Stimulated activated CD4-positive, alpha-beta T cell treated with anti-CD3 and anti-CD28 coated beads, Interleukin-4, amount 100 ng/mL, for 48 hours (primary cell): Measurements from ENCODE around the gene RNF225.
"Not testable (repeated sequence)": the region's sequence is repeated elsewhere in the genome, so short reads cannot be mapped to it uniquely, and the experiment has no call there.

Source experiments
- DNase-seq, 2 donors: peaks; one replicate each; pipeline ENCODE4 v3.0.0-alpha.2; 2020; ENCODE audit warnings: low read depth in 2 of 2

The RNF225 gene

DNA sequence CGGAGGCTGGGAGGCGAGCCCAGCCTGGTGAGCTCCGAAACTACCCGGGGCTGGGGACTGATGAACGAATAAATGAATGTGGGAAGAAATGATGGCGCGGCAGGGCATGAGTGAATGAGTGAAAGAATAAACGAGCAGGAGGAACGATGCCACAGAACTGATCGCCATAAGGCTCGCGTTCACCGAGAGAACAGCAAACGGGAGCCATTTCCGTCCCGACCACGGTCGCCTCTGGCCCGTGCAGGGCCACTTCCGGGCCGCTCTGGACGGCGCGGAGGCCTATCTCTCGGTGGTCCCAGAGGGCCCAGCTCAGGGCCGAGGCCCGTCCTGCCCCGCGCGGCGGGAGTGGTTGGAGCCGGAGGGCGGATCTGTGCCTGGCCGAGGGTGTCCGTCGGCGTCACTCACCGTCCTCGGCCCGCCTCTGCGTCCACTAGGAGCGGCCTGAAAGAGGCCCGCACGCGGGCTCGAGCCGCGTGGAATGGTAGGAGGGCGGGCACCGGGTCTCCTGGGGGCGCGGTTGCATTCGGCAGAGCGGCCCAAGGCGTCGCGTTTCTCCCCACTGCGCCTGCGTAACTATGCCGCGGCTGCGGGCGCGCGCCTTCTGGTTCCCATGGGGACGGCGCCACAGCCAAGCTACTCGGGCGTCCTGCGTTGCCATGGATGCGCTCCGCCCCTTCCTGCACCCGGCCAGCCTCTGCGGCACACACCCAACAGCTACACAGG lies 33.0 kb upstream of the RNF225 start, which contains the start of gene ZNF497:
Gene ZNF497, minus strand, starts transcription at position 480 of the 723 bp plus-strand sequence. CDS start 5,116 bp downstream, outside the sequence.
- DNase-seq: peak; percentile 95 to 96

DNA sequence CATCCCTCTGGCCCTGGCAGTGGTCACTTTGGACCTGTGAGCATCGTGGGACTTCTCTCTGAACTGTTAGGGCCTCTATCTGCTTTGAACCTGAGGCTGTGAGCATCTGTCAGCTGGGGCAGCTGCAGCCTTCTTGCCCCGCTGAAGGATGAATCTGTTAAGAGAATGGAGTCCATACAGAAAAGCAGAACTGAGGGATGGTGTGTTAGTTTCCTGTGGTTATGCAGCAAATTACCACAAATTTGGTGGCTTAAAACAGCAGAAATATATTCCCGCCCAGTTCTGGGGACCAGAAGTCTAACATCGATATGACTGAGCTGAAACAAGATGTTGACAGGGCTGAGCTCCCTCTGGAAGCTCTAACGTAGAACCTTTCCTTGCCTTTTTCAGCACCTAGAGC lies 31.3 kb upstream of the RNF225 start:
- DNase-seq: no peak

- no peak for DNase-seq
Observed at GRCh38 chr19:58366585-58367430, 28.6 kb upstream of the RNF225 start.

GRCh38 chr19:58367698-58368454 lies 27.6 kb upstream of the RNF225 start:
- no peak for DNase-seq

DNA sequence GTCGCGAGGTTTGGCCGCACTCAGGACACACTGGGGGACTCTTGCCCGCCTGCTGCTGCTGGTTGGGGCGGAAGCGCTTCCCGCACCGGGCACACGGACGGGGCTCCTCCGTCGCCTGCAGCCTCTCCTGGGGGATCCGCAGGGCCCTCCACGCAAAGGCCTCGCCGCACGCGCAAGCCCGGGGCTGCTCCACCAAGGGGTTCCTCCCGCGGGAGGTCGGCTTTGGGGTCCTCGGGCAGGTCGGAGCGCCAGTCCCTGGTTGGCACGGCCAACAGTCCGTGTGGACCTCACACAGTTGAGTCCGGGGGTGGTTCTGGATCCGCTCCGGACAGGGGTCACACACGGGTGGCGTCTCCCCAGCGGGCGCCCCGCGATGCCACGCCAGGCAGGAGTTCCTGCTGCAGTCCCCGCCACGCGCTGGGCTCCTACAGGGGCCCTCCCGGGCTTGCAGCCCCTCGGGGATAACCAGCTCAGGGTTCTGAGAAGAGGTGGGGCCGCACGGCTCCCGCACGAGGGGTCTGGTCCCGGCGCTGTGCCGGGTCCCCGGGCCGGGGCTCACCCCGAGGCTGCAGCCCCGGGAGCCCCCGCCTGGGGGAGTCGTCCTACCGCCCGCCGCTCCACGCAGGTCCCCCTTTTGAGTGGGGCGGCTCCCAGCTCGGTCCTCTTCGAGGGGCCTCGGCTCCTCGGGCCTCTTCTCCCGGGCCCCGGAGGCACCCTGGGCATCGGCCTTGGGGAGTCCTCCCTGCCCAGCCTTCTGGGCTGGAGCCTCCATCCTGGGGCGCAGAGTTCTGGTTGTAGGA lies 26.7 kb upstream of the RNF225 start:
- DNase-seq: no peak

DNA sequence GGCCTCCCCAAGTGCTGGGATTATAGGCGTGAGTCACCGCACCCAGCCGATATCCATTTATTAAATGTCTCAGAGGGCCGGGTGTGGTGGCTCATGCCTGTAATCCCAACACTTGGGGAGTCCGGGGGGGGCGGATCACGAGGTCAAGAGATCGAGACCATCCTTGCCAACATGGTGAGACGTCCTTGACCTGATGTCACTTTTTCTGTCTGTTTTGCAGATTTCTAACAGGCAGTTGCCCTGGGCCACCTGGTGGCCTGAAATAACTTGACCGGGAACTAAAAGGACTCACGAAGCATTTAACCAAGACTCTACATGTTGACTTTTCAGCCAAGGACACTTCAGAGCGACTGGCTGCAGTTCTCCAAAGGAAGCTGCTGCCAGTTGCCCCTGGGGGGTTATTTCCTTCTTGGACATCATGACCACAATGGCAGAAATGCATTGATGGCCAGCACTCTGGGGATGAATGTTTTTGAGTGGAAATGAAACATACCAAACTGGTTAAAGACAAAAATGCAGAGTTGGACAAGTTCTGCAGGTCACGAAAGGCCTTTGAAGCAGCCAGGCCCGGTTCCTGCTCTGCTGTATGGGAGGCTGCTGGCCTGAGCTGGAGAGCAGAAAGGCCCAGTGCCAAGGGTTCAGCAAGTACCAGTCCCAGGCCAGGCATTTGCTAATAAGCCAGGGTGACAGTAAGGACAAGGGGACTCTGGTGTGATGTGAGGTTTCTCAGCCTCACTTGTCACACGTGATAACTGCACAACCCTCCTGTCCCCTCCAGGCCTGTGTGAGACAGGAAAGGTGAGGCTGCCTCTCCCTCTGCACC lies 22.9 kb upstream of the RNF225 start:
- no peak for DNase-seq

- no peak for DNase-seq
Observed at GRCh38 chr19:58374200-58374599, 21.3 kb upstream of the RNF225 start.

- not testable (repeated sequence) for DNase-seq
Observed at GRCh38 chr19:58376724-58377123, 18.7 kb upstream of the RNF225 start.

DNA sequence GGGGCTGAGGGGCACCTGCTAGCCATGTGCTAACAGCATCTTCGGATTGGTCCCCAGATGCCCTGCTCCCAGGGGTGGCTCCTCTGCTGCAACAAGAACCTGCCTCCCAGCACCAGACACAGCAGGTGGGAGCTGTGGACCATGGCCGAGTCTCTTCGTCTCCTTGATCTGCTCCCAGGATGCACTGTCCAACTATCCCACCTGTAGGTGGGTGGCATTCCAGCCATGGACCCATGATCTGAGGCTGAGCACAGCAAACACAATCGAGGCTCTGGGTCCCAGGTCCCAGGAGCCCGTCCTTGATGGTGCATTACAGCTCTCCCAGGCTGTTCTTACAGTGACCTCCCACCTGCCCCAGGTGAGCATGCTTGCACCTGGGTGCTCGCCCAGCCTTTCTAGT lies 16.2 kb upstream of the RNF225 start:
- DNase-seq: no peak

DNA sequence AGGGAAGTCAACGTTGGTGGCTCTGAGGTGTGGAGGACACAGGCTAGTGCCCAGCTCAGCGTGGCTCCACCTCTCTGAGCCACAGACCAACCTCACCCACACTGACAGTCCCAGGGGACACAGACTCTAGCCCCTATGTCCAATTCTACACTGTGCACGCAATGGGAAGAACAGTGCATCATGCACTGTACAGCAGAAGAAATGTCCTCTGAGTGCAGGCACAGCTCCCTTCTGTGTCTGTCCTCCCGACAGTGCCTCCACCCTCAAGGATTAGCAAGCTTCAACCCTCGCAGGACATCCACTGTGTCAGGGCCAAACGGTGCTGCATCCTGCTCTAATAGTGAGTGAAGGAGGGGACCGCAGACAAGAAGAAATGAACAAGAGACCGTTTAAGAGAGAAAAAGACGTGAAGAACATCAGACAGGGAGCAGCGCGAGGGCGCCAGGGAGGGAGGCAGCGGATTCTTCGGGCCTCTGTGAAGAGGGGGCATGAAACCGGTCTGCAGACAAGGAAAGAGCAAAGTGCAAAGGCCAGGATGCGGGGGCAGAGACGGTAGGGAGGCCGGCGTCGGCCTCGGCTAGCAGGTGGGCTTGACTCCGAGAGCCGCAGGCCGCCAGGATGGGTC lies 15.3 kb upstream of the RNF225 start:
- no peak for DNase-seq

GRCh38 chr19:58380662-58381459 lies 14.6 kb upstream of the RNF225 start, which contains the start of gene ZNF837:
Gene ZNF837, minus strand, starts transcription at chr19:58381030. Its CDS starts 11,698 bp downstream, at chr19:58369332.
- DNase-seq: peak; percentile 93 to 97

DNA sequence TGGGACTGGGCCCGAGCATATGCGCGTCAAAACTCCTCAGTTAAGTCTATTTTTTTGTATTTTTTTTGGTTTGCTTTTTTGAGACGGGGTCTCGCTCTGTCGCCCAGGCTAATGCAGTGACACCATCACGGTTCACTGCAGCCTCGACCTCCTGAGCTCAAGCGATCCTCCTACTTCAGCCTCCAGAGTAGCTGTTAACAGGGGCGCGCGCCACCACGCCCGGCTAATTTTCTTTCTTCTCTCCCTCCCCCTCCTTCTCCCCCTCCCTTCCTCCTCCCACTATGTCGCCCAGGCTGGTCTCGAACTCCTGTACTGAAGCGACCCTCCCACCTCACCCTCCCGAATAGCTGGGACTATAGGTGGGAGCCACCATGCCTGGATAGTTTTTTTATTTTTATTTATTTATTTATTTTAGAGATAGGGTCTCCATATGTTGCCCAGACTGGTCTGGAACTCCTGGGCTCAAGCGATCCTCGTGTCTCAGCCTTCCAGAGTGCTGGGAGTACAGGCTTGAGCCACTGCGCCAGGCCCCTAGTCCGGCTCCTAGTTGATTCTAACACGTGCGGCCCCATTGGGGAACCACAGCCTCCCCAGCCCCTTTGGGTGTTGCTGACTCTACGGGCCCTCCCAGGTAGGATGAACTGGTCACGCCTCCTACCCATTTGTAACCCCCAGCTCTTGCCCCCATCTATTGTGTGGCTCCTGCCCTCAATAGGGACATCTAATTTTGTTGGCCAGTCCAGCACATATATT lies 13.8 kb upstream of the RNF225 start:
- DNase-seq: no peak

- DNase-seq: no peak
Observed at GRCh38 chr19:58382997-58383603, 12.4 kb upstream of the RNF225 start.

DNA sequence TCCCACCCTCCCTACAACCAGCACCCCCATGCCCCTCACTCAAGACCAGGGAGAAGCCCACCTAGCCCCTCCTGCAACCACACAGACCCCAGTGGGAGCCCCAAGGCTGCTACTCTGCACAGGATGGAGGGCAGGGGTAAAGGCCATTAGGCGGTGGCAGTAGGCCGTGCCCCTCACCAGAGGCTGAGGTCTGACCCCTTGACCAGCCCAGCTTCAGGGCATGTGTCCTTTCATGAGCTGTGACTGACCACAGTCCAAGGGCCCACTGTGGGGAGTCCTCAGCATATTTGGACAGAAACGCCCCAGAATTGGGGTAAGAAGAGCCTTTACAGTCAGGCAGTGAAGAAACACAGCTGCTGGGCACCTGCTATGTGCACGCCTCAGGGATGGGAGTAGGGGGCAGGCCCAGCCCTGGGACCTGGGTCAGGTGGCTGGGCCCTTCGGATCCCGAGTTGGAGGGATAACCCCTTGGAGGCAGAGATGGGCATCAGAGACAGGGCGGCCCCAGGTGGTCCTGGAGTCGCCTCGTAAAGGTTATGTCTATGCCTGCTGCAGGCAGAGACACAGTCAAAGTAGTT lies 10.1 kb upstream of the RNF225 start:
- no peak for DNase-seq

- DNase-seq: no peak
Observed at GRCh38 chr19:58385891-58386575, 9.4 kb upstream of the RNF225 start.

DNA sequence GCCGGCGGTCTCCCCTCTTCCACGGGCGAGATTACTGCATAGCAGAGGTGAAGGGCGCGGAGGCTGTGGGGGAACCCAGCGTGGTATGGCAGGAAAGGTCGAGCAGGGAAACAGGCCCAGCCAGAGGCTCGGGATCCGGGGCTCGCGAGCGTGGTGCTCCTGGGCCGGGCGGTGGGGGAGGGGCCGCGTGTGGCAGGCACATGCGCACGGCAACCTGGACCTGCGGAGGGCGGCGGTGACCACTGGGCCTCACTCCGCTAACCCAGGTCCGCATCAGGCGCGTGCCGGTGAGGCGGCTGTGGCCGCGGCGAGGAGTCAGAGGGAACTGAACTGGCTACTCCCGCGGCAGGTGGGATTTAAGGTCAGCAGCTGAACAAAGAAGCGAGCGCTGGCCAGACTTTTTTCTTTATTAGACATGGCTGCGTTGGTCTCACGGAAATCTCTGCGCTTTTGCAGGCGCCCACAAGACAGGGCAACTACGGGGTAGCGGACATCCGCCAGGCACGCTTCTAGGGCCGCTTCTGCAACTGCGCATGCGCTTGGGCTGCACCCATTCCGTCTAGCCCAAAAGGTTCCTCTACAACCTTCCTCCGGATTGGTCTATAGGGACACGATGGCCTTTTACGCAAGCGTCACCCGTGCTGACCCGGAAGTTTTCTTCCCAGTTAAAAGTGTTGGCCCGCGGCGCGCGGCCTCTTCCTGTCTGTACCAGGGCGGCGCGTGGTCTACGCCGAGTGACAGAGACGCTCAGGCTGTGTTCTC lies 8.7 kb upstream of the RNF225 start, which contains the start of gene RPS5:
Gene RPS5, plus strand, starts transcription at position 694 of the 762 bp plus-strand sequence. CDS start 869 bp downstream, outside the sequence.
- peak; percentile 87 to 92 for DNase-seq
